ENCODE data around the gene TESK2.

Gene TESK2

DNA sequence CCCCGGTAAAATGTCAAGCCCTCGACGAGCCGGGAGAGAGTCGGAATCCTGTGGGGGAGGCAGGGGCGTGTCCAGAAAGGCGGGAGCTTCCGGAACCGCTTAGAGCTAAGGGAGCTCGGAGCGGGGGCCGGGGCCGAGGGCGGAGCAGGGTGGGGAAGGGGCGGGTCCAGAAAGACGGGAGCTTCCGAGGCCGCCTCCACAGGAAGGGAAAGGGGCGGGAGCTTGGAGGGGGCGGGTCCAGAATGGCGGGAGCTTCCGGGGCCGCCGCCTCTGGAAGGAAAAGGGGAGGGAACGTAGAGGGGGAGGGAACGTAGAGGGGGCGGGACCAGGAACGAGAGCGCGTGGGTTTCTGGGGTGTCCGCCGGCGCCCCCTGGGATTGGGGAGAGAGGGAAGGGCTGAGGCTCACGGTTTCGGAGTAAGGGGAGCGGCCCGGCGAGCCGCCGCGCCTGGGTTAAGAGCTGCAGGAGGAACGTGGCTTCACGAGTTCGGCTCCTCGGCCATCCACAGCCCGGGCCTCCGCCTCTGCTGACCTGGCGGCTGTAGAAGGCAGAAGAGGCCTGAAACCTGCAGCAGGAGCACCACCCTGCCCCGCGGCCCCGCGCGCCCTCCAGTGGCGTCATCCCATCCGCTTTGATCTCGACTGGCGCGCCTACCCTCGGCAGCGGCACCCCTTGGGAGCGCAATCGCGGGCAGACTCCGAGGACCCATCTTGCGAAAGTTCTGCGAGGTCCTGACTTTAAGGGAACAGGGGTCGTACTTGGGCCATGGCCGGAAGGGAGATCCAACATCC, 187.2 kb downstream of the TESK2 start:
- peak; percentile 98 for DNase-seq (ENCODE audit: low spot score)

DNA sequence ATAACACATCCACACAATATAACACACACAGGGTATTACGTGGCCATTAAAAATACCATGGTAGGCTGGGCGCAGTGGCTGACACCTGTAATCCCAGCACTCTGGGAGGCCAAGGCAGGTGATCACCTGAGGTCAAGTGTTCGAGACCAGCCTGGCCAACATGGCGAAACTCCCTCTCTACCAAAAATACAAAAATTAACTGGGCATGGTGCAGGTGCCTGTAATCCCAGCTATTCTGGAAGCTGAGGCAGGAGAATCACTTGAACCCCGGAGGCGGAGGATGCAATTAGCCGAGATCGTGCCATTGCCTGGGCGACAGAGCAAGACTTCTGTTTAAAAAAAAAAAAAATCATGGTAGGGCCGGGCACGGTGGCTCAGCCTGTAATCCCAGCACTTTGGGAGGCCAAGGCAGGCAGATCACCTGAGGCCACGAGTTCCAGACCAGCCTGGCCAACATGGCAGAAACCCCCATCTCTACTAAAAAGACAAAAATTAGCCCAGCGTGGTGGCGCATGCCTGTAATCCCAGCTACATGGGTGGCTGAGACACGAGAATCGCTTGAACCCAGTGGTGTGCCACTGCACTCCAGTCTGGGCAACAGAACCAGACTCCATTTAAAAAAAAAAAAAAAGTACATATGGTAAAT, 188.3 kb downstream of the TESK2 start:
- no peak for DNase-seq (ENCODE audit: low spot score)

DNA sequence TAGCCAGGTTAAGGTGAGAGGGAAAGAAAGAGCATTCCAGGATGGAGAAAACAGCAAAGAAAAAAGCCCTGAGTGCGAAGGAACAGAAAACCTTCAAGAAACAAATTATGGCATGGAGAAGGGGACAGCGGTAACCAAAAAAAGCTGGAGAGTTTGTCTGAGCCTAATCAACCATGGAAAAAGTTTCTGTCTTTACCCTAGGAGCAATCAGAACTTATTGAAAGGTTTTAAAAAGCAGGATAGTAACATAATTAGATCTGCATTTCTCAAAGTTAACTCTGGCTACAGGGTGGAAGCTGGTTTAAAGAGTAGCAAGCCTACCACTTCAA, 190.3 kb downstream of the TESK2 start:
- DNase-seq (ENCODE audit: low spot score): no peak

DNA sequence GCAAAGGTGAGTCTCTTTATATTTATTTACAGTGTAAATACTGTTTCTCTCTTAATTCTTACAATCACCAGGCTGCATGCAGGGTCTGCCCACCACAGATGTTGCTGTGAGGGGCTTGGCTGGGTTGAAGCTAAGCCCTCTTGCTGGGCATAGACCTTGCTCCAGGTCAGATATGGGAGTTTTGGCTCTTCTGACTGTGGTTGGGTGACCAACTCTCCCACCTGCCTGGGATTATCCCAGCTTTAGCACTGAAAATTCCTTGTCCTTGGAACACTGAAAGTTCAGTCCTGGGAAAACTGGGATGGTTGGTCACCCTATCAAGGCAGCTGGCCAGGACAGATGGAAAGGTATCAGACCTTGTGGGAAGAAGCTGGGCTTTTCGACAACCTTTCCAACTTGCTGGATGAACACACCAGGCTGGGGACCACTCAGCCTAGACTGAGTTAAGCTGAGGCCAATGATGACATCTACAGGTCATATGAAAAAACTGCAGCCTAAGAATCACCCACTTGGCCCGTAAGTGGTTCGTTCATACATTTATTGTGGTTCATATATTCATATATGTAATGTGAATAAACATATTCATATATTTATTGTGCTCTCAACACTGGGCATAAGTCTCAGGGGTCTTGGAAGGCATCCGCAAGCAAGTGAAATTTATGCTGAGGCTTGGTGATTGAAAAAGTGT, 190.8 kb downstream of the TESK2 start:
- peak; percentile 64 for DNase-seq (ENCODE audit: low spot score)

DNA sequence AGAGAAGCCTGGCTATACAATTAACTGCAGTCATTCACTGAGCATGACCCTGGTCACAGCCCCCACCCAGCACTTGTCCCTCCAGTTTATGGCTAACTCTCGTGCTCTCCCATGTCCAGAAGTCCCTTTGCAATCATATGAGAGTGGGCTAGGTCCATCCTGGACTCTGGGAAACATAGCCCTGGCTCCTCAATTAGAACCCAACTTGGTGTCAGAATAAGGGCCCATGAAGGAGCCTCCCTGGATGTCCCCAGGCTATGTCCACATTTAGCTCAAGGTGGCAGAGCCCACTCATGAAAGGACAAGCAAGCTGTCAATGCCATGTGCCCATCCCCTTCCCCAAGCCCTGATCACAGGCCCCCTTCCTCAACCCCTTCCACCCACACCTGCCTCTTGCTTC, 191.7 kb downstream of the TESK2 start:
- DNase-seq (ENCODE audit: low spot score): no peak

DNA sequence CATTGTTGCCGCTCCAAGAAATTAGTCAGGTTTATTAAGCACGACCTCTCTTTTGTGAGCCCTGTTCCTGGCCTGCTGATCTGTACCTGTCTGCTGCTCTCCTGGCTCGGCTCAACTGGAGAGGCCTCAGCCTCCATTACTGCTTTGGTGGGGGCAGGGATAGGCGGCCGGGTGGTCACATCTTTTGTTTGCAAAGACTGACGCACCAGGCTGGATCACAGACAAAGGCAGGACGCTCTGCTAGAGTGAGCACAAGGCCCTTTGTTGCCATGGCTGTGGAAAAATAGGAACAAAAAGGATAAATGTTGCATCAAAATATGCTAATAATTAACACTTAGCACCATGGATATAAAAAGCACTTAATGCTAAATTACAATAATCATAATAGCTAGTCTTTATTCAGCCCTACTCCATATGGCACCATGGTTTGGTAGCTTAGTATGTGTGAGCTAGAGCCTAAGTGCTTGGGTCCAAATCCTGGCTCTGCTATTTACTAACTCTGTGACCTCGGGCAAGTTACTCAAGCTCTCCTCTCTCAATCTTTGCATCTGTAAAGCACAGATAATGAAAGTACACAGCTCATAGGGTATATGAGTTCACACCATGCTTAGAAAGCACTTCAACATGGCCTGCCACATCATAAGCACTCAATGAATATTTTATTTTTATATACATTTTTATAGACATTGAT, 193.2 kb downstream of the TESK2 start:
- no peak for DNase-seq (ENCODE audit: low spot score)
